ENCODE data around the gene HOXB9.

Gene HOXB9

GRCh38 chr17:48641541-48642058 lies 15.4 kb upstream of the HOXB9 start:
- Histone ChIP-seq H3K27me3 (ENCODE audit: insufficient read depth, poor library complexity, severe bottlenecking) (peaks cover 77% of the 10 kb centered on the region), H3K4me3 (replicated peaks; ENCODE audit: insufficient read depth, low read length) (no peak overlapping the region), H3K27ac (replicated peaks) (no peak overlapping the region)
- no peak for TF ChIP-seq POLR2AphosphoS5 (IDR thresholded peaks at IDR 0.05; ENCODE audit: low read depth)
- TF ChIP-seq CTCF (IDR thresholded peaks at IDR 0.05; ENCODE audit: insufficient read depth, low read length) = no peak
- DNase-seq (ENCODE audit: low read depth in 1 of 2, low spot score in 1 of 2) = no peak

- Histone ChIP-seq H3K27me3 (ENCODE audit: insufficient read depth, poor library complexity, severe bottlenecking) (peaks cover 75% of the 10 kb centered on the region), H3K27ac (replicated peaks) (no peak overlapping the region), H3K4me3 (replicated peaks; ENCODE audit: insufficient read depth, low read length) (no peak overlapping the region)
- TF ChIP-seq CTCF (IDR thresholded peaks at IDR 0.05; ENCODE audit: insufficient read depth, low read length) (no peak), SPI1 (IDR thresholded peaks at IDR 0.05; ENCODE audit: borderline replicate concordance, low read depth) (no peak), REST (IDR thresholded peaks at IDR 0.05; ENCODE audit: insufficient replicate concordance, low read depth) (no peak), GABPA (IDR thresholded peaks at IDR 0.05; ENCODE audit: low read depth) (no peak)
- no peak for DNase-seq (ENCODE audit: low read depth in 1 of 2, low spot score in 1 of 2)
Observed at GRCh38 chr17:48640858-48641180, 14.7 kb upstream of the HOXB9 start.

GRCh38 chr17:48639982-48640857 lies 14.1 kb upstream of the HOXB9 start:
- Histone ChIP-seq H3K27me3 (ENCODE audit: insufficient read depth, poor library complexity, severe bottlenecking) (peaks cover 77% of the 10 kb centered on the region), H3K4me3 (replicated peaks; ENCODE audit: insufficient read depth, low read length) (no peak overlapping the region), H3K27ac (replicated peaks) (no peak overlapping the region)
- TF ChIP-seq REST (IDR thresholded peaks at IDR 0.05; ENCODE audit: insufficient replicate concordance, low read depth) (no peak), POLR2AphosphoS5 (IDR thresholded peaks at IDR 0.05; ENCODE audit: low read depth) (no peak), SPI1 (IDR thresholded peaks at IDR 0.05; ENCODE audit: borderline replicate concordance, low read depth) (no peak), CTCF (IDR thresholded peaks at IDR 0.05; ENCODE audit: insufficient read depth, low read length) (no peak), GABPA (IDR thresholded peaks at IDR 0.05; ENCODE audit: low read depth) (no peak)
- no peak for DNase-seq (ENCODE audit: low read depth in 1 of 2, low spot score in 1 of 2)
